Parathyroid adenoma (tissue), 2 donors: ENCODE results near the gene SPOCK3.

Experiments used
- H2AFZ ChIP-seq: fragments of 300-600 bp; sonication (generic); one replicate; pipeline ENCODE4 v1.7.0; 2017; ENCODE audit warnings: antibody characterized with exemption, mild to moderate bottlenecking
- H3K27ac ChIP-seq: fragments of 300-600 bp; sonication (generic); one replicate; pipeline ENCODE4 v1.7.0; 2017
- H3K27me3 ChIP-seq: fragments of 300-600 bp; sonication (generic); one replicate; pipeline ENCODE4 v1.7.0; 2017; ENCODE audit warnings: low read length; ENCODE audit not compliant: control insufficient read depth, insufficient read depth
- H3K36me3 ChIP-seq: fragments of 300-600 bp; sonication (generic); one replicate; pipeline ENCODE4 v1.7.0; 2017; ENCODE audit warnings: low read length; ENCODE audit not compliant: control insufficient read depth, insufficient read depth
- H3K4me1 ChIP-seq: fragments of 300-600 bp; sonication (generic); one replicate; pipeline ENCODE4 v1.7.0; 2017; ENCODE audit warnings: control low read depth
- H3K4me2 ChIP-seq: fragments of 300-600 bp; sonication (generic); one replicate; pipeline ENCODE4 v1.7.0; 2017; ENCODE audit warnings: low read length
- H3K4me3 ChIP-seq: fragments of 300-600 bp; sonication (generic); one replicate; pipeline ENCODE4 v1.7.0; 2017; ENCODE audit warnings: low read depth, low read length
- H3K79me2 ChIP-seq: fragments of 300-600 bp; sonication (generic); one replicate; pipeline ENCODE4 v1.7.0; 2017; ENCODE audit warnings: control low read depth
- H3K9ac ChIP-seq: fragments of 300-600 bp; sonication (generic); one replicate; pipeline ENCODE4 v1.7.0; 2017; ENCODE audit warnings: mild to moderate bottlenecking
- H3K9me3 ChIP-seq: fragments of 300-600 bp; sonication (generic); one replicate; pipeline ENCODE4 v1.7.0; 2017; ENCODE audit warnings: low read length; ENCODE audit not compliant: control insufficient read depth
- CTCF ChIP-seq: fragments of 300-600 bp; sonication (generic); IDR thresholded peaks from one replicate; pipeline ENCODE4 v1.7.0; 2017; ENCODE audit warnings: antibody characterized with exemption, mild to moderate bottlenecking
- donor health status: primary hyperparathyroidism.

Gene SPOCK3

GRCh38 chr4:166924424-166924823 is 309.9 kb downstream of the SPOCK3 start:
- Histone ChIP-seq H3K27me3 (no peaks in the 10 kb centered on the region), H3K79me2 (no peaks in the 10 kb centered on the region), H3K4me3 (no peak overlapping the region), H3K4me1 (no peaks in the 10 kb centered on the region), H3K9me3 (no peaks in the 10 kb centered on the region), H3K9ac (no peak overlapping the region), H3K36me3 (no peaks in the 10 kb centered on the region), H2AFZ (no peak overlapping the region), H3K27ac (no peak overlapping the region), H3K4me2 (no peak overlapping the region)
- TF ChIP-seq CTCF: no peak

GRCh38 chr4:166913926-166914325 is 320.4 kb downstream of the SPOCK3 start:
- no peak overlapping the region for H3K4me3 ChIP-seq
- H3K36me3 ChIP-seq: no peaks in the 10 kb centered on the region
- no peak overlapping the region for H3K27ac ChIP-seq
- no peaks in the 10 kb centered on the region for H3K9me3 ChIP-seq
- no peak for TF ChIP-seq CTCF
- no peak overlapping the region for H2AFZ ChIP-seq
- H3K4me2 ChIP-seq: no peak overlapping the region
- H3K4me1 ChIP-seq: no peaks in the 10 kb centered on the region
- H3K79me2 ChIP-seq: no peaks in the 10 kb centered on the region
- no peak overlapping the region for H3K9ac ChIP-seq
- no peaks in the 10 kb centered on the region for H3K27me3 ChIP-seq

- H2AFZ ChIP-seq: no peak overlapping the region
- no peak overlapping the region for H3K9ac ChIP-seq
- TF ChIP-seq CTCF: no peak
- H3K27me3 ChIP-seq: no peaks in the 10 kb centered on the region
- H3K4me1 ChIP-seq: no peaks in the 10 kb centered on the region
- no peaks in the 10 kb centered on the region for H3K79me2 ChIP-seq
- H3K9me3 ChIP-seq: no peaks in the 10 kb centered on the region
- no peak overlapping the region for H3K4me2 ChIP-seq
- H3K27ac ChIP-seq: no peak overlapping the region
- H3K4me3 ChIP-seq: no peak overlapping the region
- H3K36me3 ChIP-seq: no peaks in the 10 kb centered on the region
Observed at GRCh38 chr4:166903408-166903807, 330.9 kb downstream of the SPOCK3 start.

GRCh38 chr4:166902941-166903340 is 331.4 kb downstream of the SPOCK3 start:
- no peak overlapping the region for H3K4me2 ChIP-seq
- H3K9ac ChIP-seq: no peak overlapping the region

More at GRCh38 chr4:166902941-166903340, 331.4 kb downstream of the SPOCK3 start:
- no peak for TF ChIP-seq CTCF
- Histone ChIP-seq H3K79me2 (no peaks in the 10 kb centered on the region), H3K36me3 (no peaks in the 10 kb centered on the region), H3K27me3 (no peaks in the 10 kb centered on the region), H3K4me3 (no peak overlapping the region), H3K9me3 (no peaks in the 10 kb centered on the region), H2AFZ (no peak overlapping the region), H3K27ac (no peak overlapping the region), H3K4me1 (no peaks in the 10 kb centered on the region)
